GM19099 (cell line): Measurements from ENCODE around the gene CABYR.

Experiments used
- POLR2A ChIP-seq: IDR thresholded peaks from 3 replicates; pipeline ENCODE4 v1.6.1; 2011; ENCODE audit warnings: low read depth; ENCODE audit not compliant: insufficient read length; ENCODE audit errors: extremely low read depth

CABYR gene

GRCh38 chr18:24176727-24177416 is 38.0 kb downstream of the CABYR start:
- TF ChIP-seq POLR2A: no peak

- no peak for TF ChIP-seq POLR2A
Observed at GRCh38 chr18:24177499-24178133, 38.8 kb downstream of the CABYR start.

GRCh38 chr18:24180048-24180447 is 41.2 kb downstream of the CABYR start:
- TF ChIP-seq POLR2A: no peak

GRCh38 chr18:24181806-24182205 is 42.9 kb downstream of the CABYR start:
- no peak for TF ChIP-seq POLR2A

- no peak for TF ChIP-seq POLR2A
Observed at GRCh38 chr18:24185805-24186204, 46.9 kb downstream of the CABYR start.

- no peak for TF ChIP-seq POLR2A
Observed at GRCh38 chr18:24187049-24187448, 48.2 kb downstream of the CABYR start.

- TF ChIP-seq POLR2A: no peak
Observed at GRCh38 chr18:24187689-24188088, 48.8 kb downstream of the CABYR start.

GRCh38 chr18:24188120-24188519 is 49.3 kb downstream of the CABYR start:
- no peak for TF ChIP-seq POLR2A

- no peak for TF ChIP-seq POLR2A
Observed at GRCh38 chr18:24189007-24189528, 50.2 kb downstream of the CABYR start.

GRCh38 chr18:24189664-24190346 is 50.9 kb downstream of the CABYR start:
- no peak for TF ChIP-seq POLR2A

- TF ChIP-seq POLR2A: no peak
Observed at GRCh38 chr18:24190590-24190989, 51.7 kb downstream of the CABYR start.

- no peak for TF ChIP-seq POLR2A
Observed at GRCh38 chr18:24195296-24196053, 56.6 kb downstream of the CABYR start.

- no peak for TF ChIP-seq POLR2A
Observed at GRCh38 chr18:24196764-24197163, 57.9 kb downstream of the CABYR start.

- TF ChIP-seq POLR2A: no peak
Observed at GRCh38 chr18:24197412-24197811, 58.5 kb downstream of the CABYR start.

GRCh38 chr18:24198461-24198860 is 59.6 kb downstream of the CABYR start:
- TF ChIP-seq POLR2A: no peak
